Spleen (tissue), 7 donors: ENCODE measurements around the gene LPGAT1.

Experiments used
- CTCF ChIP-seq, 11 experiments: fragments of 200-600 bp in 7 of 11; fragments of 450-650 bp in 4 of 11; sonication (generic) in 4 of 11; IDR thresholded peaks in 8 of 11; conservative IDR thresholded peaks in 3 of 11; 1 replicate in 7 of 11; 2 replicates in 4 of 11; pipeline versions ENCODE4 v1.4.0 to v1.8.0; 2016 to 2021; ENCODE audit warnings: antibody characterized with exemption in 11 of 11, inconsistent platforms in 4 of 11, mild to moderate bottlenecking in 1 of 11
- POLR2A ChIP-seq, 3 donors: fragments of 450-650 bp; IDR thresholded peaks; one replicate each; pipeline ENCODE4 v1.5.1; 2017; ENCODE audit warnings: antibody characterized with exemption in 3 of 3, mild to moderate bottlenecking in 1 of 3
- POLR2AphosphoS5 ChIP-seq, 3 donors: sonication (generic); formaldehyde crosslinking; IDR thresholded peaks; one replicate each; pipeline ENCODE4 v1.5.1; 2017; ENCODE audit warnings: antibody characterized with exemption in 3 of 3
- donor health status: DM: no; HTN: no; CAD: no; lungs with moderate emphysema.
- donor health status: DM: no; HTN: no; CAD: no.
- donor health status: DM: no; HTN: no; CAD: no.

- no peak for TF ChIP-seq CTCF (IDR thresholded peaks at IDR 0.05 in 8 of 11, conservative IDR thresholded peaks at IDR 0.05 in 3 of 11)
- TF ChIP-seq POLR2AphosphoS5 (IDR thresholded peaks at IDR 0.05): no peak
- TF ChIP-seq POLR2A (IDR thresholded peaks at IDR 0.05): no peak
These were observed 69.2 kb downstream of the LPGAT1 start for GRCh38 chr1:211761400-211761799.
